GM23248 (cell line): ENCODE results near the gene KCNQ4. TPM values are rescaled to one million over a fixed set of nuclear protein-coding genes. Genes with fewer than 3 reads are reported as not detected.

Experiments
- DNase-seq: peaks from one replicate; pipeline ENCODE4 v3.0.0-alpha.2; 2015
- H2AFZ ChIP-seq: fragments of 200-600 bp; sonication (generic); 2 replicates; pipeline ENCODE4 v1.6.1; 2016; ENCODE audit warnings: antibody characterized with exemption
- H3F3A ChIP-seq: fragments of 200-600 bp; sonication (generic); 2 replicates; pipeline ENCODE4 v1.6.1; 2016; ENCODE audit warnings: mild to moderate bottlenecking, antibody characterized with exemption, mixed run types; ENCODE audit not compliant: insufficient read depth
- H3K27ac ChIP-seq: fragments of 200-600 bp; sonication (generic); 2 replicates; pipeline ENCODE4 v1.5.1; 2016; ENCODE audit warnings: mild to moderate bottlenecking
- H3K27me3 ChIP-seq: fragments of 200-600 bp; sonication (generic); replicated peaks from 2 replicates; pipeline ENCODE4 v1.6.1; 2016; ENCODE audit warnings: mild to moderate bottlenecking; ENCODE audit not compliant: insufficient read depth
- H3K36me3 ChIP-seq: fragments of 200-600 bp; sonication (generic); 2 replicates; pipeline ENCODE4 v1.6.1; 2016; ENCODE audit warnings: low read depth, mild to moderate bottlenecking
- H3K4me1 ChIP-seq: fragments of 200-600 bp; sonication (generic); 2 replicates; pipeline ENCODE4 v1.6.1; 2016; ENCODE audit warnings: mild to moderate bottlenecking; ENCODE audit not compliant: insufficient read depth
- H3K4me2 ChIP-seq: fragments of 200-600 bp; sonication (generic); one replicate; pipeline ENCODE4 v1.6.1; 2016; ENCODE audit warnings: mild to moderate bottlenecking; ENCODE audit not compliant: unreplicated experiment
- H3K4me3 ChIP-seq: fragments of 200-600 bp; sonication (generic); 2 replicates; pipeline ENCODE4 v1.5.1; 2016; ENCODE audit warnings: mild to moderate bottlenecking
- H3K79me2 ChIP-seq: fragments of 200-600 bp; sonication (generic); 2 replicates; pipeline ENCODE4 v1.6.1; 2016; ENCODE audit warnings: mild to moderate bottlenecking; ENCODE audit not compliant: insufficient read depth
- H3K9ac ChIP-seq: fragments of 200-600 bp; sonication (generic); 2 replicates; pipeline ENCODE4 v1.6.1; 2016; ENCODE audit warnings: mild to moderate bottlenecking
- H3K9me2 ChIP-seq: fragments of 200-600 bp; sonication (generic); 2 replicates; pipeline ENCODE4 v1.6.1; 2016; ENCODE audit warnings: mixed run types, mild to moderate bottlenecking, moderate library complexity; ENCODE audit not compliant: insufficient read depth
- H3K9me3 ChIP-seq: fragments of 200-600 bp; sonication (generic); one replicate; pipeline ENCODE4 v1.6.1; 2017; ENCODE audit warnings: low read depth
- H4K20me1 ChIP-seq: fragments of 200-600 bp; sonication (generic); 2 replicates; pipeline ENCODE4 v1.6.0; 2016; ENCODE audit not compliant: insufficient read depth
- EZH2 ChIP-seq: fragments of 200-600 bp; sonication (generic); IDR thresholded peaks from 2 replicates; pipeline ENCODE4 v1.6.1; 2018; ENCODE audit warnings: antibody characterized with exemption, mild to moderate bottlenecking; ENCODE audit not compliant: insufficient read depth, poor library complexity, severe bottlenecking
- EZH2phosphoT487 ChIP-seq: fragments of 200-600 bp; sonication (generic); IDR thresholded peaks from 2 replicates; pipeline ENCODE4 v1.6.1; 2018; ENCODE audit warnings: antibody characterized with exemption, moderate library complexity, mild to moderate bottlenecking, low read depth; ENCODE audit not compliant: insufficient read depth
- WGBS, 2 experiments: methylation state at CpG; one replicate each; pipeline ENCODE4 v1.1.6; 2015 to 2017; ENCODE audit warnings: low lambda C conversion rate in 2 of 2, low coverage in 1 of 2; ENCODE audit errors: missing lambda C conversion rate in 2 of 2; 5-methylcytosine and 5-hydroxymethylcytosine counted together
- in situ Hi-C: fragments of 300-500 bp; cut with MboI; formaldehyde crosslinking; loops from 2 replicates; pipeline ENCODE4 v1.15.0; 2020
- polyA plus RNA-seq: library from polyadenylated mRNA; unstranded; fragments of >200 nt; fragmentation: Nextera tagmentation; extraction: Ambion mirVana; gene quantifications from 2 replicates; pipeline ENCODE4 v1.2.1, GENCODE V29; 2016
- total RNA-seq: library from RNA; depleted of rRNA; stranded (reverse); fragments of >200 nt; shearing (Covaris generic); gene quantifications from 2 replicates; pipeline ENCODE4 v1.2.3, GENCODE V29; 2014

Gene KCNQ4
- total and polyA plus RNA-seq, 2 experiments from 2014 or later: not detected

DNA sequence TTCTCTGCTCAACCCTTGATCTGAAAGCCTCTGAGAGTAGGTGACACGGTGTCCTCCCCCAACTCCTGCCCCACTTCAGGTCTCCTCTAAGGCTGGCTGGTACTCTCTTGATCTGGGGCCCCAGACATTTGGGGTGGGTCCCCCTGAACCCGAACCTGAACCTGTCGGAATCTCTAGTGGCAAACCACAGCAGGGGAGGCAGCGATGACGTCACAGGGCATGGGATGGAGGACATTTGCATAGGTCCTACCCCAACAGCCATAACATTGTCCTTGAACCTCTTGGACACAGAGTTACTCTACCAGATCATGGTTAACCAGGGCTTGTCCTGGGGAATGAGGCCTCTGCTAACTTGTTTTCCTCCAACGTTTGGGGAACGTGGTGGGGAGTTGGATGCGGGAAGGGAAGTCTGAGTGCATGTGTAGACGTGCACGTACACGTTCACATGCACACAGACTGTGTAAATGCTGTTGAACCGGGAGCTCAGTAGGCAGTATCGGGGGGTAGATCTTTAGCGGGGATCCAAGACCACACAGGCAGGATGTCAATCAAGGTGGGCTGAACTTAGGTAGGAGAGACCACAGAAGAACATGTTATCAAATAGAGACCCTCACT, 46.2 kb downstream of the KCNQ4 start:
- Histone ChIP-seq H3K4me2 (no peak overlapping the region), H4K20me1 (no peaks in the 10 kb centered on the region), H3K27ac (no peak overlapping the region), H3K79me2 (no peaks in the 10 kb centered on the region), H3K36me3 (no peaks in the 10 kb centered on the region), H3F3A (no peaks in the 10 kb centered on the region), H3K9me3 (no peaks in the 10 kb centered on the region), H2AFZ (no peak overlapping the region), H3K4me1 (no peaks in the 10 kb centered on the region), H3K9ac (no peak overlapping the region), H3K9me2 (no peaks in the 10 kb centered on the region), H3K4me3 (no peak overlapping the region), H3K27me3 (peaks cover 8% of the 10 kb centered on the region; the same call in 1 of the 2 replicates)
- in situ Hi-C loops: no loop called here
- TF ChIP-seq EZH2phosphoT487 (no peak), EZH2 (no peak)
- WGBS, 2 experiments: 68 to 73% methylated on average over 14 of the region's 14 CpGs
- no peak for DNase-seq

DNA sequence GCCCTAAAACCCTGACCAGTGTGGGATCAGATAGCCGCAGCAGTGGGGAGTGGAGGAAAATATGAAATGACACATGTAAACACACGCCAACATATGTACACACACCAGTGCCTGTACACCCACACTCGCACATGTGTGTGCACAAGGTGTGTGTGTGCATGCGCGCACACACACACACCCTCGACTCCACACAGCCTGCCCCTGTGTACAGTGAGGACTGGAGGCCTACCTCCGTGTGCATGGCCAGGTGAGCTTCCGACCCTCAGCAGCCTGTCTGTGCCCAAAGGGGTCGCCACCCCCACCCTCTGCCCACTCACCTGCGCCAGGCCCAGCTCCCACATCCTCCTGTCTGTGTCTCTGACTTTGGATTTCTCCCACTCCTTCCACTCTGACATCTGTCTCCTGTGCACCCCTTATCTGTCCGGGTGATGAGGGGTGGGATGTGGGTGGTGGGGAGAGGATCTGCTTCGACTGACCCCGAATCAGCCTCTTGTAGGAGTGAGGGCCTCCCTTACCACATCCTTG, 46.9 kb downstream of the KCNQ4 start:
- TF ChIP-seq EZH2: no peak
- TF ChIP-seq EZH2phosphoT487: no peak
- Histone ChIP-seq H3K4me1 (no peaks in the 10 kb centered on the region), H3K79me2 (no peaks in the 10 kb centered on the region), H3K27me3 (peaks cover 13% of the 10 kb centered on the region), H3K4me3 (no peak overlapping the region), H3K4me2 (no peak overlapping the region), H3K9ac (no peak overlapping the region), H4K20me1 (no peaks in the 10 kb centered on the region), H3K9me2 (no peaks in the 10 kb centered on the region), H3K9me3 (no peaks in the 10 kb centered on the region), H3K36me3 (no peaks in the 10 kb centered on the region), H2AFZ (no peak overlapping the region), H3K27ac (no peak overlapping the region), H3F3A (no peaks in the 10 kb centered on the region)
- no peak for DNase-seq
- WGBS, 2 experiments: 80 to 88% methylated on average over 13 of the region's 13 CpGs
- in situ Hi-C loops: no loop called here

DNA sequence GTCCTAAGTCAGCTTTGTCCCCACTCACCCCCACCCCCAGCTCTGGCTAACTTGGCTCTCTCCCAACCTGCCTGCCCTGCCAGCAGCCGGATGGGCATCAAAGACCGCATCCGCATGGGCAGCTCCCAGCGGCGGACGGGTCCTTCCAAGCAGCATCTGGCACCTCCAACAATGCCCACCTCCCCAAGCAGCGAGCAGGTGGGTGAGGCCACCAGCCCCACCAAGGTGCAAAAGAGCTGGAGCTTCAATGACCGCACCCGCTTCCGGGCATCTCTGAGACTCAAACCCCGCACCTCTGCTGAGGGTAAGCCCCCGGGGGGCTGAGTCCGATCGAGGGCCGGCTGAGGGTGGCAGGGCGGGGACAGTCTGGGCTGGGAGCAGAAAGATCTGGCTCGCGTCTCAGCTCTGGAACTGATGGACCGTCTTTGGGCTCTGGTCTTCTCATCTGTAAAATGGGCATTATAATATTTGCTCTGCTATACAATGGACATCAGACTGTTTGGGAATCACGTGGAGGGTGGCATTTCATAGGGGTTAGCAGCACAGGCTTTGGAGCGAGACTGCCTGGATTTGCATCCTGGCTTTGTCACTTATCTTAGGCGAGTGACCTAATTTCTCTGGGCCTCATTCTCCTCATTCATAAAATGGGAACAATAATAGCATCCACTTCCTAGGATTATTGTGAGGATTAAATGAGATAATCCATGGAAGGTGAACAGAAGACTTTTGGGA, 47.6 kb downstream of the KCNQ4 start:
- Histone ChIP-seq H3K9me3 (no peaks in the 10 kb centered on the region), H3K79me2 (no peaks in the 10 kb centered on the region), H3K36me3 (no peaks in the 10 kb centered on the region), H2AFZ (no peak overlapping the region), H3K9me2 (no peaks in the 10 kb centered on the region), H3K9ac (no peak overlapping the region), H3K27me3 (peaks cover 20% of the 10 kb centered on the region), H4K20me1 (no peaks in the 10 kb centered on the region), H3K4me1 (no peaks in the 10 kb centered on the region), H3K4me3 (no peak overlapping the region), H3K27ac (no peak overlapping the region), H3F3A (no peaks in the 10 kb centered on the region), H3K4me2 (no peak overlapping the region)
- WGBS, 2 experiments: 77 to 81% methylated on average over 19 to 22 of the region's 22 CpGs
- no peak for DNase-seq
- in situ Hi-C loops: no loop called here
- TF ChIP-seq EZH2 (no peak), EZH2phosphoT487 (no peak)

DNA sequence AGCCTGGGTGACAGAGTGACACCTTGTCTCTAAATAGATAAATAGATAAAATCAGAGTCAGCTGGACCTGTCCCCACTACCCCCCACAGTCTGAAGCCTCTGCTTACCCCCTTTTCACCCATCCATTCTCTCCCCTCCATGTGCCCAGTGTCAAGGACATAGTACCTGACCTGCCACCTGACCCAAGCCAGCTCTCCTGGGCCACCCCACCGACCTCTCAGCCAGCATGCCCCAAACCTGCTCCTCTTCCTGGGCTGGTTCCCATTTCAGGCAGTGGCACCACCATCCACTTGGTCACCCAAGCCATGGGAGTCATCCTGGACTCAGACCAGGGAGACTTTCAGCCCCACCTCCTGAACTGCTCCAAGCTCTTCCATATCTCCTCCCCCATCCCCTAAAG, 50.4 kb downstream of the KCNQ4 start:
- no peaks in the 10 kb centered on the region for H3K9me2 ChIP-seq
- in situ Hi-C loops: no loop called here

More for the DNA sequence above, 50.4 kb downstream of the KCNQ4 start:
- H4K20me1 ChIP-seq: no peaks in the 10 kb centered on the region
- H3K4me3 ChIP-seq: no peak overlapping the region
- H3K79me2 ChIP-seq: no peaks in the 10 kb centered on the region
- WGBS, 2 experiments: 33 to 43% methylated on average over 1 of the region's 1 CpG
- H3F3A ChIP-seq: no peaks in the 10 kb centered on the region
- H3K9me3 ChIP-seq: no peaks in the 10 kb centered on the region
- no peak overlapping the region for H3K27ac ChIP-seq
- no peak for DNase-seq
- peaks cover 24% of the 10 kb centered on the region for H3K27me3 ChIP-seq
- TF ChIP-seq EZH2 (no peak), EZH2phosphoT487 (no peak)
- H3K36me3 ChIP-seq: no peaks in the 10 kb centered on the region
- no peak overlapping the region for H3K9ac ChIP-seq
- H3K4me2 ChIP-seq: no peak overlapping the region
- H3K4me1 ChIP-seq: no peaks in the 10 kb centered on the region
- H2AFZ ChIP-seq: no peak overlapping the region
